HG03565 (cell line): ENCODE results near the gene BMP3.

Experiments used
- ATAC-seq: cut with Tn5 transposase; IDR thresholded peaks from one replicate; pipeline ENCODE4 v1.9.1; 2021; ENCODE audit warnings: mild to moderate bottlenecking, moderate library complexity; ENCODE audit not compliant: unreplicated experiment

Gene BMP3

DNA sequence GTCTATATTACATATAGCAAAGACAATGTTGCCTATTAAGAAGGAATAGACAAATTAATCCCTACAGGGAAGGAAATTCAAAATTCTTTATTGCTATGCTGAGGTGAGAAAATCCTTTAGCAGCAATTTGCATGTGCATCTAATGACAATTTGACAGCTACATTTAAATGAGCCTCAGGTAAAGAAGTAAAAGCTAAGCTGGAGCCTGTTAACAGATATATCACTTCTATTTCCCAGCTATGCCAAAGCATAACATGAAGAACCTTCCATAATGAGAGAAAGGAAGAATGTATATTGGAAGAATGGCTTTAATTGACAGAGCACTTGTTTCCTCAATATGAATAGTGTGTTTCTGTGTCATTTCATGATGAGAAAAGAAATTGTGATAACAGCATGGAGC lies 71.6 kb downstream of the BMP3 start:
- ATAC-seq, result no peak

DNA sequence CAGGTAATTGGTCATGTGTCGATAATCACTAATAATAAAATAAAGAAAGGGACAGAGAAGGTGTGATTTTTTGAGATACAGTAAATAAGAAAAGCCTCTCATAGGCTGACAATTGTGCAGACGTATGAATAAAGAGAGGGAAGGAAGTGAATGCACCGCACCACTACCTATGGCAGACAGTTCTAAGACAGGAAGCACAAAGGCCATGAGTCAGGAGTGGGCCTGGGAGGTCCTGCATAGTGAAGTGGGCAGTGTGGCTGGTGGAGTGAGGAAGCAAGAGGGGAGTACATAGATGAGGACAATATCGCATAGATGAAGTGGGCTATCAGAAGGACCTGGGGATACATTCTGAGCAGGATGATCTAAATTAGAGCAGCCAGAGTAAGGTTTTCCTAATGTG lies 75.6 kb downstream of the BMP3 start:
- ATAC-seq, result no peak
